Thoracic aorta (tissue), 2 donors: ENCODE data around the gene GID8. TPM values are rescaled to one million over a fixed set of nuclear protein-coding genes. Genes with fewer than 3 reads are reported as not detected.

Source experiments
- ATAC-seq: fragments of 150-250 bp; one replicate; pipeline ENCODE4 v1.8.0; 2017; ENCODE audit warnings: low read depth; ENCODE audit not compliant: insufficient number of reproducible peaks, low FRiP score
- DNase-seq: peaks from one replicate; pipeline ENCODE4 v3.0.0-alpha.2; 2020; ENCODE audit warnings: low spot score
- H3K27ac ChIP-seq, 2 donors: fragments of 200-600 bp; sonication (generic); 1 replicate in 1 of 2; 2 replicates in 1 of 2; pipeline ENCODE4 v1.5.1; 2016; ENCODE audit warnings: mild to moderate bottlenecking in 2 of 2, moderate library complexity in 2 of 2
- H3K27me3 ChIP-seq: fragments of 200-600 bp; sonication (generic); replicated peaks from 2 replicates; pipeline ENCODE4 v1.6.0; 2016; ENCODE audit warnings: mild to moderate bottlenecking; ENCODE audit not compliant: insufficient read depth
- H3K36me3 ChIP-seq: fragments of 200-600 bp; sonication (generic); one replicate; pipeline ENCODE4 v1.5.1; 2016
- H3K4me1 ChIP-seq, 2 donors: fragments of 200-600 bp; sonication (generic); 1 replicate in 1 of 2; 2 replicates in 1 of 2; pipeline versions ENCODE4 v1.5.1 to v1.6.0; 2016; ENCODE audit warnings: low read depth in 2 of 2, mild to moderate bottlenecking in 1 of 2; ENCODE audit not compliant: control insufficient read depth in 1 of 2
- H3K4me3 ChIP-seq: fragments of 200-600 bp; sonication (generic); 2 replicates; pipeline ENCODE4 v1.5.1; 2016; ENCODE audit warnings: mild to moderate bottlenecking
- H3K9me3 ChIP-seq: fragments of 200-600 bp; sonication (generic); 2 replicates; pipeline ENCODE4 v1.5.1; 2016
- CTCF ChIP-seq: fragments of 200-600 bp; sonication (generic); IDR thresholded peaks from one replicate; pipeline ENCODE4 v1.5.1; 2019; ENCODE audit warnings: antibody characterized with exemption
- total RNA-seq, 2 donors: library from RNA; depleted of rRNA; stranded (reverse); fragments of >200 nt; gene quantifications; one replicate each; pipeline versions ENCODE4 v1.1.0 to v1.2.3, GENCODE V29; 2016

Gene GID8
- total RNA-seq, 2 donors from 2014 or later, result 29.1 to 30.3 TPM

- Histone ChIP-seq H3K27ac (no peak overlapping the region), H3K36me3 (peaks cover 24% of the 10 kb centered on the region), H3K9me3 (no peaks in the 10 kb centered on the region), H3K4me1 (peaks cover 20 to 32% of the 10 kb centered on the region in 2 donors), H3K4me3 (no peak overlapping the region), H3K27me3 (no peaks in the 10 kb centered on the region)
- ATAC-seq, result no peak
- DNase-seq, result no peak
- no peak for TF ChIP-seq CTCF
Measured at GRCh38 chr20:62950741-62951140, 12.8 kb downstream of the GID8 start.

- H3K27ac ChIP-seq, result no peak overlapping the region
- no peaks in the 10 kb centered on the region for H3K9me3 ChIP-seq
- no peak overlapping the region for H3K4me3 ChIP-seq
- no peaks in the 10 kb centered on the region for H3K27me3 ChIP-seq
- peaks cover 18% of the 10 kb centered on the region for H3K36me3 ChIP-seq
- TF ChIP-seq CTCF, result no peak
- ATAC-seq, result no peak
- no peak for DNase-seq
- peaks cover 20 to 32% of the 10 kb centered on the region in 2 donors for H3K4me1 ChIP-seq
Measured at GRCh38 chr20:62951143-62951895, 13.4 kb downstream of the GID8 start.

- peaks cover 20 to 32% of the 10 kb centered on the region in 2 donors for H3K4me1 ChIP-seq
- H3K27me3 ChIP-seq, result no peaks in the 10 kb centered on the region
- H3K9me3 ChIP-seq, result no peaks in the 10 kb centered on the region
- H3K36me3 ChIP-seq, result peaks cover 15% of the 10 kb centered on the region
- H3K4me3 ChIP-seq, result peak overlapping the region; percentile 59
- no peak for TF ChIP-seq CTCF
- ATAC-seq, result no peak
- DNase-seq, result no peak
- peak overlapping the region in 1 of 2 donors; percentile 33 for H3K27ac ChIP-seq
Measured at GRCh38 chr20:62951896-62952372, 14.0 kb downstream of the GID8 start.

GRCh38 chr20:62952373-62952967, 14.5 kb downstream of the GID8 start, which contains the start of gene SLC17A9:
Gene SLC17A9, plus strand, starts transcription at chr20:62952709. Its CDS starts 122 bp downstream, at chr20:62952831.
- Histone ChIP-seq H3K4me3 (peak within 1 kb of the TSS; percentile 59), H3K27ac (peak within 1 kb of the TSS; percentile 80 to 92), H3K27me3 (no peaks in the 10 kb centered on the region), H3K9me3 (no peaks in the 10 kb centered on the region), H3K36me3 (peaks cover 15% of the 10 kb centered on the region), H3K4me1 (peaks cover 20 to 27% of the 10 kb centered on the region in 2 donors)
- no peak for TF ChIP-seq CTCF
- ATAC-seq, result no peak
- peak; percentile 28 for DNase-seq
